Glutamatergic neuron (in vitro differentiated cells): ENCODE data around the gene ELAPOR2. TPM values are rescaled to one million over a fixed set of nuclear protein-coding genes. Genes with fewer than 3 reads are reported as not detected.

Experiments
- DNase-seq: peaks from one replicate; pipeline ENCODE4 v3.0.0; 2022
- H3K27ac Mint-ChIP-seq: one replicate; pipeline ENCODE4 v1.8.0; 2020; ENCODE audit warnings: mild to moderate bottlenecking, mixed read lengths, inconsistent platforms; ENCODE audit not compliant: unreplicated experiment
- H3K27me3 Mint-ChIP-seq: one replicate; pipeline ENCODE4 v1.8.0; 2020; ENCODE audit warnings: mild to moderate bottlenecking, moderate library complexity, mixed read lengths, inconsistent platforms; ENCODE audit not compliant: unreplicated experiment
- H3K36me3 Mint-ChIP-seq: one replicate; pipeline ENCODE4 v1.8.0; 2020; ENCODE audit warnings: mild to moderate bottlenecking, mixed read lengths, inconsistent platforms; ENCODE audit not compliant: unreplicated experiment
- H3K4me1 Mint-ChIP-seq: one replicate; pipeline ENCODE4 v1.8.0; 2020; ENCODE audit warnings: mild to moderate bottlenecking, low read depth, mixed read lengths, inconsistent platforms; ENCODE audit not compliant: unreplicated experiment
- H3K4me3 Mint-ChIP-seq: one replicate; pipeline ENCODE4 v1.8.0; 2020; ENCODE audit warnings: mild to moderate bottlenecking, mixed read lengths, inconsistent platforms; ENCODE audit not compliant: unreplicated experiment
- H3K9me3 Mint-ChIP-seq: one replicate; pipeline ENCODE4 v1.8.0; 2020; ENCODE audit warnings: mild to moderate bottlenecking, moderate library complexity, mixed read lengths, inconsistent platforms; ENCODE audit not compliant: unreplicated experiment
- total RNA-seq: library from RNA; stranded (reverse); fragmentation: NEBNext Ultra II Directional; extraction: Animal tissue kit (Norgen Biotek cat#: 25700); gene quantifications from one replicate; pipeline ENCODE4 v1.2.1, GENCODE V29; 2021; ENCODE audit not compliant: unreplicated experiment
- TF ChIP-seq, protein P1 (sequence below): fragments of 200-600 bp; sonication (generic); IDR thresholded peaks from one replicate; pipeline ENCODE4 v1.5.0; 2021; ENCODE audit not compliant: partially characterized antibody, unreplicated experiment

The ELAPOR2 gene
- total RNA-seq, 1 donor from 2014 or later, result 122 TPM

DNA sequence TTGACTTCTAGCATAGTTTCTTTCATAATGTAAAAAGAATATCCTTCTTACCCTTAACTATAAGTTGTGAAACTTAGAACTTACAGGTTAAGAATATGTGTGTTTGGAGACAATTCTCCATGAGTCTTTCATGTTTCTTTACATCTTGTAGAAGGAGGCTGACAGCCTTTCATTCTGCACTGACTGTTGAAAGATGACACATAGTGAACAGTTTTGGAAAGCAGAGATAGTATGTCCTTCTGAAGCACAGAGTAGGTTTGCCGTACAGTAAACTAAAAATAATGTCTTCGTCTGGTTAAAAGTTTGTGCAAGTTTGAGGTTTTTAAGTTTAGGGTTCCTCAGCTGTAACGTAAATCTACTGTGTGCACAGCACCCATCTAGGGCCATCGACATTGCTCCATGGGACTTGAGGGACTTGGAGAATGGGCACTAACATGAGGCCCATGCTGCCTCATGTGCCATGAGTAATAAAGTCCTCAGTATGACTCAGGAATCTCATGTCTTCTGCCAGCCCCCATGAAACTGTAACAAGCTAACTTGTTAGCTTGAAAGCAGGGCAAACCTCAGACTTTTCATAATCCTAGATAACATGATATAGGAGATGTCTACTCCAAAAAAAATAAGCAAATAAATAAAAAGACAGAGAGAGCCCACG lies 24.5 kb upstream of the ELAPOR2 start:
- TF ChIP-seq, protein P1, sequence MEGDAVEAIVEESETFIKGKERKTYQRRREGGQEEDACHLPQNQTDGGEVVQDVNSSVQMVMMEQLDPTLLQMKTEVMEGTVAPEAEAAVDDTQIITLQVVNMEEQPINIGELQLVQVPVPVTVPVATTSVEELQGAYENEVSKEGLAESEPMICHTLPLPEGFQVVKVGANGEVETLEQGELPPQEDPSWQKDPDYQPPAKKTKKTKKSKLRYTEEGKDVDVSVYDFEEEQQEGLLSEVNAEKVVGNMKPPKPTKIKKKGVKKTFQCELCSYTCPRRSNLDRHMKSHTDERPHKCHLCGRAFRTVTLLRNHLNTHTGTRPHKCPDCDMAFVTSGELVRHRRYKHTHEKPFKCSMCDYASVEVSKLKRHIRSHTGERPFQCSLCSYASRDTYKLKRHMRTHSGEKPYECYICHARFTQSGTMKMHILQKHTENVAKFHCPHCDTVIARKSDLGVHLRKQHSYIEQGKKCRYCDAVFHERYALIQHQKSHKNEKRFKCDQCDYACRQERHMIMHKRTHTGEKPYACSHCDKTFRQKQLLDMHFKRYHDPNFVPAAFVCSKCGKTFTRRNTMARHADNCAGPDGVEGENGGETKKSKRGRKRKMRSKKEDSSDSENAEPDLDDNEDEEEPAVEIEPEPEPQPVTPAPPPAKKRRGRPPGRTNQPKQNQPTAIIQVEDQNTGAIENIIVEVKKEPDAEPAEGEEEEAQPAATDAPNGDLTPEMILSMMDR, result no peak

DNA sequence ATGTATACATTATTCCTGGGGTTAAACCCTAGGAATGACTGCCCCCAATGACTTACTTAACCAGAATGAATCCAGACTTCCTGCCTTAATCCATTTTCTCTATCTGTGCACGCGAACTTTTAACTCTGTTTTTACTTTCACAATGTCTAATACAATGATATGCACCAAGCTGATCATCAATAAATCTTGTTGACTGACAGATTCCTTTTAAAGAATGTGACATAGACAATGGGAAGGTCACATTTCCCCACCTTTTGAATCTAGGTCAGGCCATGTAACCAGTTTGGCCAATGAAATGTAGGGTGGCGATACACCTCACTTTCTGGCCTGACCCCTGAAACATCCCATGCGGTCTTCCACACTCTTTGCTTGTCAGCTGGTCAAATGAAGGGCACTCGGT lies 23.2 kb upstream of the ELAPOR2 start:
- Mint-ChIP-seq H3K4me1 (no peaks in the 10 kb centered on the region), H3K27ac (no peak overlapping the region), H3K27me3 (no peaks in the 10 kb centered on the region), H3K36me3 (no peaks in the 10 kb centered on the region), H3K9me3 (no peaks in the 10 kb centered on the region), H3K4me3 (no peak overlapping the region)
- TF ChIP-seq, protein P1, result no peak
- no peak for DNase-seq

More for the DNA sequence above, 24.5 kb upstream of the ELAPOR2 start:
- Mint-ChIP-seq H3K9me3 (no peaks in the 10 kb centered on the region), H3K27me3 (no peaks in the 10 kb centered on the region), H3K4me1 (no peaks in the 10 kb centered on the region), H3K36me3 (no peaks in the 10 kb centered on the region), H3K4me3 (no peak overlapping the region), H3K27ac (no peak overlapping the region)
- no peak for DNase-seq

DNA sequence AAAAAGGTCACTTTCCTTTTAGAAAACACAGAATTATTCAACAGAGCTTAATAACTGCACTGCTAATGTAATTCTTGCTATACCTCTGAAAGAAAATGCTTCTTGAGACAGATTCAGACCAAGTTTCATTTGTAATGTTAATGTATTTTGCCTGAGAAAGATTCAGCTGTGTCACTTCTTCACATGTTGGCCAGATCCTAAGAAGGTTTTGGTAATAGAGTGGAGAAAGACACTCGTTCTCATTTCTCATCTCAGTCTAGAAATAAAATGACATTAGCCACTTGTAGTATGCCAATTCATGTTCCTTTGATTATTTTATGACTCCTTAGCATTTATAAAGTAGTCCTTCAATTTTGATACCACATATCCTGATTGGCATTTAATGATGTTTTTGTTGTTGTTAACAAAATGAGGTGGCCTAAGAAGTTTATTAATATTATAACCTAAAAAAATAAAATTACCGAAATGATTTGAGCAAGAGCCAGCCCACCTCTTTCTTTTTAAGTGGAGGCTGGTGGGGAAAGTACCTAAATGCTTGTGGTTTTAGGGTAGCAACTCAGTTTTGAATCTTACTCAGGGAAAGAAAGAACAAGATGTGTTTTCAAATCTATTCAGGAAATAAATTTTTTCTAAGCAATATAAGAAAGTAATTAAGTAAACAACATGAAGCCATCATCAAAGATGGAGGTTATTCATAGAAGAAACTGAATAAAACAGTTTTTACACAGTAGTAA lies 16.4 kb upstream of the ELAPOR2 start:
- TF ChIP-seq, protein P1, result no peak
- Mint-ChIP-seq H3K27ac (no peak overlapping the region), H3K9me3 (no peaks in the 10 kb centered on the region), H3K4me3 (no peak overlapping the region), H3K36me3 (no peaks in the 10 kb centered on the region), H3K4me1 (no peaks in the 10 kb centered on the region), H3K27me3 (no peaks in the 10 kb centered on the region)
- DNase-seq, result no peak

GRCh38 chr7:87067788-87068187 lies 8.3 kb upstream of the ELAPOR2 start:
- no peaks in the 10 kb centered on the region for H3K4me1 Mint-ChIP-seq
- no peak overlapping the region for H3K4me3 Mint-ChIP-seq
- no peak overlapping the region for H3K27ac Mint-ChIP-seq
- TF ChIP-seq, protein P1, result no peak
- H3K9me3 Mint-ChIP-seq, result peaks cover 3% of the 10 kb centered on the region
- no peak for DNase-seq
- H3K36me3 Mint-ChIP-seq, result no peaks in the 10 kb centered on the region
- H3K27me3 Mint-ChIP-seq, result peaks cover 2% of the 10 kb centered on the region

GRCh38 chr7:87060288-87060537 lies 759 bp upstream of the ELAPOR2 start:
- no peaks in the 10 kb centered on the region for H3K36me3 Mint-ChIP-seq
- peak overlapping the region; percentile 95 for H3K27ac Mint-ChIP-seq
- peak overlapping the region; percentile 91 for H3K4me3 Mint-ChIP-seq
- peaks cover 9% of the 10 kb centered on the region for H3K4me1 Mint-ChIP-seq
- TF ChIP-seq, protein P1, result no peak
- no peak for DNase-seq
- peaks cover 10% of the 10 kb centered on the region for H3K9me3 Mint-ChIP-seq
- no peaks in the 10 kb centered on the region for H3K27me3 Mint-ChIP-seq
